Dermis blood vessel endothelial cell (primary cell): ENCODE data around the gene C1QTNF6. TPM values are rescaled to one million over a fixed set of nuclear protein-coding genes. Genes with fewer than 3 reads are reported as not detected.
A peak's percentile ranks its signal among the peaks of the same experiment; 100 is the strongest.
"Not testable (repeated sequence)": the region's sequence is repeated elsewhere in the genome, so short reads cannot be mapped to it uniquely, and the experiment has no call there.

Experiments used
- DNase-seq: peaks from one replicate; pipeline ENCODE4 v3.0.0; 2010
- total RNA-seq: library from RNA; depleted of rRNA; stranded (reverse); fragments of >200 nt; gene quantifications from 2 replicates; pipeline ENCODE4 v1.2.3, GENCODE V29; 2014

C1QTNF6 gene
- total RNA-seq, 1 donor from 2014 or later = 3.1 TPM

- no peak for DNase-seq
Observed at GRCh38 chr22:37175414-37176281, 12.4 kb downstream of the C1QTNF6 start.

- no peak for DNase-seq
Observed at GRCh38 chr22:37174964-37175363, 13.1 kb downstream of the C1QTNF6 start.

GRCh38 chr22:37173709-37174108, 14.3 kb downstream of the C1QTNF6 start:
- no peak for DNase-seq

- no peak for DNase-seq
Observed at GRCh38 chr22:37172266-37173245, 15.5 kb downstream of the C1QTNF6 start.

- DNase-seq = no peak
Observed at GRCh38 chr22:37171662-37172061, 16.4 kb downstream of the C1QTNF6 start.

GRCh38 chr22:37170689-37171405, 17.2 kb downstream of the C1QTNF6 start:
- not testable (repeated sequence) for DNase-seq

- DNase-seq = no peak
Observed at GRCh38 chr22:37169947-37170688, 17.9 kb downstream of the C1QTNF6 start.

GRCh38 chr22:37169406-37169805, 18.6 kb downstream of the C1QTNF6 start:
- DNase-seq = no peak

- no peak for DNase-seq
Observed at GRCh38 chr22:37167981-37168647, 19.9 kb downstream of the C1QTNF6 start.

- DNase-seq = no peak
Observed at GRCh38 chr22:37167176-37167980, 20.7 kb downstream of the C1QTNF6 start.

- DNase-seq = peak; percentile 89
Observed at GRCh38 chr22:37166675-37167066, 21.4 kb downstream of the C1QTNF6 start.

- no peak for DNase-seq
Observed at GRCh38 chr22:37165940-37166674, 21.9 kb downstream of the C1QTNF6 start.

GRCh38 chr22:37165066-37165465, 23.0 kb downstream of the C1QTNF6 start:
- no peak for DNase-seq

- DNase-seq = no peak
Observed at GRCh38 chr22:37164505-37164887, 23.6 kb downstream of the C1QTNF6 start.

GRCh38 chr22:37163575-37164504, 24.2 kb downstream of the C1QTNF6 start:
- no peak for DNase-seq

- DNase-seq = no peak
Observed at GRCh38 chr22:37163096-37163489, 25.0 kb downstream of the C1QTNF6 start.

- no peak for DNase-seq
Observed at GRCh38 chr22:37162221-37163095, 25.6 kb downstream of the C1QTNF6 start.

GRCh38 chr22:37161443-37161842, 26.6 kb downstream of the C1QTNF6 start:
- DNase-seq = peak; percentile 22
